Rectal smooth muscle tissue (tissue), 1 donor: ENCODE measurements around the gene HTT.
A peak's percentile ranks its signal among the peaks of the same experiment; 100 is the strongest.
"Not testable (repeated sequence)": the region's sequence is repeated elsewhere in the genome, so short reads cannot be mapped to it uniquely, and the experiment has no call there.

Experiments used
- H3K27ac ChIP-seq: one replicate; pipeline ENCODE4 v1.7.0; 2013; ENCODE audit warnings: low read depth, low read length, inconsistent platforms
- H3K27me3 ChIP-seq: one replicate; pipeline ENCODE4 v1.7.0; 2013; ENCODE audit warnings: low read length; ENCODE audit not compliant: control insufficient read depth, insufficient read depth
- H3K36me3 ChIP-seq: one replicate; pipeline ENCODE4 v1.7.0; 2013; ENCODE audit warnings: low read length; ENCODE audit not compliant: control insufficient read depth, insufficient read depth
- H3K4me1 ChIP-seq: one replicate; pipeline ENCODE4 v1.7.0; 2013; ENCODE audit warnings: low read length; ENCODE audit not compliant: control insufficient read depth, insufficient read depth
- H3K4me3 ChIP-seq: one replicate; pipeline ENCODE4 v1.7.0; 2013; ENCODE audit warnings: low read length
- H3K9ac ChIP-seq: one replicate; pipeline ENCODE4 v1.7.0; 2013; ENCODE audit warnings: low read length

Gene HTT

GRCh38 chr4:3039706-3040366 lies 34.6 kb upstream of the HTT start:
- H3K27me3 ChIP-seq = no peaks in the 10 kb centered on the region
- H3K36me3 ChIP-seq = no peaks in the 10 kb centered on the region
- no peak overlapping the region for H3K9ac ChIP-seq
- peaks cover 5% of the 10 kb centered on the region for H3K4me1 ChIP-seq
- H3K27ac ChIP-seq = no peak overlapping the region
- H3K4me3 ChIP-seq = no peak overlapping the region

- H3K27me3 ChIP-seq = no peaks in the 10 kb centered on the region
- no peak overlapping the region for H3K27ac ChIP-seq
- H3K4me3 ChIP-seq = peak overlapping the region; percentile 65
- H3K4me1 ChIP-seq = peaks cover 5% of the 10 kb centered on the region
- no peaks in the 10 kb centered on the region for H3K36me3 ChIP-seq
- H3K9ac ChIP-seq = no peak overlapping the region
Observed at GRCh38 chr4:3040452-3041191, 33.9 kb upstream of the HTT start.

- Histone ChIP-seq H3K4me3 (peak overlapping the region; percentile 65), H3K36me3 (no peaks in the 10 kb centered on the region), H3K9ac (peak overlapping the region; percentile 60), H3K27me3 (no peaks in the 10 kb centered on the region), H3K27ac (no peak overlapping the region), H3K4me1 (peaks cover 5% of the 10 kb centered on the region)
Observed at GRCh38 chr4:3041192-3042142, 33.0 kb upstream of the HTT start.

DNA sequence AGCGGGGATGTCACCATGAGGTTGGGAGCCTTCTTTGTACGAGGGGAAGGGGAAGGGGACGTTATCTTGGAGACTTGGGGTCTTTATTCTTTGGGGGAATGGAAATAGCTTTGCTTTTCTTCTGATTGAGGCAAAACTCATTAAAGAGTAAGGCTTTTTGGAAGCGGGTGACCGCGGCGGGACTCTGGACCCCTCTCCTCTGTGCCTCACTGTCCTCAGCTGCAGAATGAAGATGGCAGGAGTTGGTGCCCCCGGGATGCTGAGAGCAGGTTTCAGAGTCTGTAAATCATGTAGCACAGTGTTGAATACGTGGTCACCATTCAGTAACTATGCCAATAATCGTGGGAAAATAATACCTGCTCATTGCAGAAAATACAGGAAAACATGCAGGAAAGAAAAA lies 32.3 kb upstream of the HTT start:
- Histone ChIP-seq H3K27me3 (no peaks in the 10 kb centered on the region), H3K9ac (no peak overlapping the region), H3K27ac (no peak overlapping the region), H3K36me3 (no peaks in the 10 kb centered on the region), H3K4me3 (peak overlapping the region; percentile 65), H3K4me1 (peaks cover 5% of the 10 kb centered on the region)

DNA sequence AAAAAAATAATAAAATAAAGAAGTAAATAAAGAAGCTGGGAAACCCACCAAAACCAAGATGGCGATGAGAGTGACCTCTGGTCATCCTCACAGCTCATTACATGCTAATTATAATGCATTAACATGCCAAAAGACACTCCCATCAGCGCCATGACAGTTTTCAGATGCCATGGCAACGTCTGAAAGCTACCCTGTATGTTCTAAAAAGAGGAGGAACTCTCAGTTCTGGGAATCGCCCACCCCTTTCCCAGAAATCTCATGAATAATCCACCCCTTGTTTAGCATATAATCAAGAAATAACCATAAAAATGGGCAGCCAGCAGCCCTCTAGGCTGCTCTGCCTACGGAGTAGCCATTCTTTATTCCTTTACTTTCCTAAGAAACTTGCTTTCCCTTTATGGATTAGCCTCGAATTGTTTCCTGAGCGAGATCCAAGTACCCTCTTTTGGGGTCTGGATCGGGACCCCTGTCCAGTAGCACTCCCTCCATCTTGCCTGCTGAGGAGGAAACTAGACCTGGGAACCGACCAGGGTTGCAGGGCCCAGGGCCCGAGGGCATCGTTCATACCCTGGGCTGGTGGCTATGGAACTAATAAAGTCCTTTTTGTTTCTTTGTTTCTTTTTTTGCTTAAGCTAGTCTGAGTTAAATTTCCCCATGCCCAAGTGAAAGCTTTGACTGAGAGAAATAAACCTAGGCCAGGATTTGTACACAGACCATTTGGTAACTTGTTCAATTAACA lies 31.0 kb upstream of the HTT start:
- Histone ChIP-seq H3K27me3 (no peaks in the 10 kb centered on the region), H3K36me3 (no peaks in the 10 kb centered on the region), H3K4me1 (no peaks in the 10 kb centered on the region), H3K9ac (no peak overlapping the region), H3K4me3 (no peak overlapping the region), H3K27ac (no peak overlapping the region)

- H3K27me3 ChIP-seq = no peaks in the 10 kb centered on the region
- H3K9ac ChIP-seq = no peak overlapping the region
- no peak overlapping the region for H3K27ac ChIP-seq
- H3K4me1 ChIP-seq = no peaks in the 10 kb centered on the region
- no peaks in the 10 kb centered on the region for H3K36me3 ChIP-seq
- no peak overlapping the region for H3K4me3 ChIP-seq
Observed at GRCh38 chr4:3044870-3045819, 29.3 kb upstream of the HTT start.

GRCh38 chr4:3046162-3046561 lies 28.3 kb upstream of the HTT start:
- no peaks in the 10 kb centered on the region for H3K4me1 ChIP-seq
- no peak overlapping the region for H3K4me3 ChIP-seq
- no peak overlapping the region for H3K27ac ChIP-seq
- no peaks in the 10 kb centered on the region for H3K27me3 ChIP-seq
- no peaks in the 10 kb centered on the region for H3K36me3 ChIP-seq
- H3K9ac ChIP-seq = no peak overlapping the region

DNA sequence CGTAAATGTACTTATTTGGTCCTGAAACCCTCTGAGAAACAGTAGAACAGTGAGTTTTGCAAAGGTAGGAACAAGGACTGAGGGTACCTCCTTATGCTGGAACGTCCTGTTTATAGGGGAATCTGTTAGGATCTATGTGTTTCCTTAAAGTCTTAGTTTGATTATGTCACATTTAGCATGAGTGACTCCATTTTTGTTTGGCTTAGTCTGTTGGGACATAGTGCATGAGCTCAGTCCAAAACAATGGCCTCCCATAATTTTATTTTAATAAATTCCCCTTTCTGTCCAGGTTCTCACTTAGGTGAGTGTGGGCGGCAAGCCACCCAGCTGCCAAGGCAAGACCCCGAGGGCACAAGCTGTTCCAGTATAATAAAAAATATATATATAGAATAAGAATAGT lies 27.9 kb upstream of the HTT start:
- Histone ChIP-seq H3K27me3 (no peaks in the 10 kb centered on the region), H3K4me3 (no peak overlapping the region), H3K27ac (no peak overlapping the region), H3K36me3 (no peaks in the 10 kb centered on the region), H3K9ac (no peak overlapping the region), H3K4me1 (no peaks in the 10 kb centered on the region)

GRCh38 chr4:3047464-3048286 lies 26.8 kb upstream of the HTT start:
- H3K9ac ChIP-seq = no peak overlapping the region
- H3K4me1 ChIP-seq = no peaks in the 10 kb centered on the region
- no peaks in the 10 kb centered on the region for H3K27me3 ChIP-seq
- H3K27ac ChIP-seq = no peak overlapping the region
- H3K36me3 ChIP-seq = no peaks in the 10 kb centered on the region
- peak overlapping the region; percentile 29 for H3K4me3 ChIP-seq

DNA sequence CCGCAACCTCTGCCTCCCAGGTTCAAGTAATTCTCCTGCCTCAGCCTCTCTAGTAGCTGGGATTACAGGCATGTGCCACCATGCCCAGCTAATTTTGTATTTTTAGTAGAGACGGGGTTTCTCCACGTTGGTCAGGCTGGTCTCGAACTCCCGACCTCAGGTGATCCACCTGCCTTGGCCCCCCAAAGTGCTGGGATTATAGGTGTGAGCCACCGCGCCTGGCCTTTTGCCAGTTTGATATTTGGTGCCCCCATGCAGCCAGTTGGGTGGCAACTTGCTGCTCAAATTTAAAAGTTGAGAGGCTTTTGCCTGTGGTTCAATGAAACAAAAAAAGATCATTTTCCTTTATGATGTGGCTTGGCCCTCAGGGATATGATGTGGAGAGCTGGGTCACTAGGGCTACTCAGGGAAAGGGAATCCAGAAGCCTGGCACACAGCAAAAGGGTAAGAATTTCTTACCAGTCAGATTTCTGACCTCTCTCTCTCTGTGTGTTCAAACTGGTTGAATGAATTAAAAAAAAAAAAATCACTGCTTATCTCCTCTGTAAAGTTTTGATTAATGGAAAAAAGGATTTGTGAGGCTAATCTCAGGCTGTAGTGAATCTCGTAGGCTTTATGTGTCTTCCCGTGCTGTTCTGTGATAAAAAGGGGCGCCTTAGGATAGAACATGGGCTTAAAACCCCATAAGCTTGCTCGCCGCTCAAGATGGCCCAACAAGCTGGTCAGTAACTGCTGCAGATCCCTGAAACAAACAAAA lies 23.2 kb upstream of the HTT start:
- H3K27ac ChIP-seq, H3K36me3 ChIP-seq, H3K9ac ChIP-seq, H3K4me1 ChIP-seq, H3K4me3 ChIP-seq, H3K27me3 ChIP-seq: not testable (repeated sequence)
